ENCODE data around the gene EFCAB6. TPM values are rescaled to one million over a fixed set of nuclear protein-coding genes. Genes with fewer than 3 reads are reported as not detected.

The EFCAB6 gene
- total and polyA plus RNA-seq, 2 donors (not counting 3 experiments of a cell fraction or from before 2014, with no cell fraction given) = 0.07 to 0.31 TPM

- H3K9me1 ChIP-seq (replicated peaks; ENCODE audit: control insufficient read depth, extremely low read depth, insufficient read depth, low read length) = no peaks in the 10 kb centered on the region
- no peaks in the 10 kb centered on the region for H3K27me3 ChIP-seq (ENCODE audit: control insufficient read depth in 2 of 2, insufficient read depth in 2 of 2, low read length in 2 of 2)
- no peaks in the 10 kb centered on the region for H3K4me1 ChIP-seq (ENCODE audit: control insufficient read depth, extremely low read depth, insufficient read depth, low read length)
- dilution Hi-C loops (cut with MboI; ENCODE audit: extremely low pct_ligation_motif_present, low sequenced_read_pairs) = no loop called here
- no peaks in the 10 kb centered on the region for H3K79me2 ChIP-seq (ENCODE audit: control insufficient read depth, insufficient read depth, low read length)
- no peak overlapping the region for H3K4me2 ChIP-seq (ENCODE audit: insufficient read depth, low read length)
- no peak overlapping the region for H3K27ac ChIP-seq (ENCODE audit: insufficient read depth, low read depth, low read length)
- no peaks in the 10 kb centered on the region for H3K9me3 ChIP-seq (replicated peaks; ENCODE audit: control insufficient read depth, insufficient read depth, low read length)
- intact Hi-C loops (cut with micrococcal nuclease) = no loop called here
- H3K4me3 ChIP-seq (replicated peaks in 1 of 3; ENCODE audit: insufficient read depth in 1 of 3, low read depth in 1 of 3, low read length in 3 of 3) = no peak overlapping the region
- FAIRE-seq (no peak), DNase-seq (ENCODE audit: low read depth, low spot score) (no peak)
- H2AFZ ChIP-seq (ENCODE audit: low read depth, low read length) = no peak overlapping the region
- TF ChIP-seq JUN (IDR thresholded peaks at IDR 0.05; ENCODE audit: borderline replicate concordance, insufficient read depth, insufficient read length, low read depth) (no peak), MAX (IDR thresholded peaks at IDR 0.05; ENCODE audit: insufficient read depth, insufficient read length) (no peak), FOS (IDR thresholded peaks at IDR 0.05; ENCODE audit: borderline replicate concordance, insufficient read depth, low read length) (no peak), POLR2A (IDR thresholded peaks at IDR 0.05; ENCODE audit: low read depth, low read length) (no peak), EZH2 (IDR thresholded peaks at IDR 0.05; ENCODE audit: borderline replicate concordance, low read depth, low read length, severe bottlenecking) (no peak), GATA2 (IDR thresholded peaks at IDR 0.05; ENCODE audit: insufficient read depth, insufficient read length, low read depth, low read length) (no peak), MYC (IDR thresholded peaks at IDR 0.05; ENCODE audit: low read depth, low read length) (no peak), POLR2AphosphoS5 (IDR thresholded peaks at IDR 0.05; ENCODE audit: insufficient read depth, low read depth, low read length) (no peak), CTCF (IDR thresholded peaks at IDR 0.05; ENCODE audit: extremely low read depth in 1 of 2, insufficient read depth in 1 of 2, low read depth in 1 of 2, low read length in 2 of 2) (no peak)
- no peak overlapping the region for H3K9ac ChIP-seq (replicated peaks; ENCODE audit: extremely low read depth, insufficient read depth, low read length)
- ChIA-PET CTCF (no interaction called here), POLR2A (no interaction called here)
- BruUV-seq (replicated peaks) = no TSS peak
- H4K20me1 ChIP-seq (replicated peaks; ENCODE audit: control insufficient read depth, extremely low read depth, insufficient read depth, low read length) = no peaks in the 10 kb centered on the region
- no peaks in the 10 kb centered on the region for H3K36me3 ChIP-seq (ENCODE audit: control insufficient read depth in 2 of 2, extremely low read depth in 1 of 2, insufficient read depth in 2 of 2, low read length in 2 of 2)
Measured at GRCh38 chr22:43533656-43534428, 278.3 kb downstream of the EFCAB6 start.

Measured in endothelial cell of umbilical vein (primary cell).